CD4-positive, alpha-beta T cell treated with Interleukin-2 at 100 ng/mL for 4 hours (primary cell): ENCODE measurements around the gene GPR108.

Source experiments
- DNase-seq: peaks from one replicate; pipeline ENCODE4 v3.0.0-alpha.2; 2020; ENCODE audit warnings: low spot score

The GPR108 gene

DNA sequence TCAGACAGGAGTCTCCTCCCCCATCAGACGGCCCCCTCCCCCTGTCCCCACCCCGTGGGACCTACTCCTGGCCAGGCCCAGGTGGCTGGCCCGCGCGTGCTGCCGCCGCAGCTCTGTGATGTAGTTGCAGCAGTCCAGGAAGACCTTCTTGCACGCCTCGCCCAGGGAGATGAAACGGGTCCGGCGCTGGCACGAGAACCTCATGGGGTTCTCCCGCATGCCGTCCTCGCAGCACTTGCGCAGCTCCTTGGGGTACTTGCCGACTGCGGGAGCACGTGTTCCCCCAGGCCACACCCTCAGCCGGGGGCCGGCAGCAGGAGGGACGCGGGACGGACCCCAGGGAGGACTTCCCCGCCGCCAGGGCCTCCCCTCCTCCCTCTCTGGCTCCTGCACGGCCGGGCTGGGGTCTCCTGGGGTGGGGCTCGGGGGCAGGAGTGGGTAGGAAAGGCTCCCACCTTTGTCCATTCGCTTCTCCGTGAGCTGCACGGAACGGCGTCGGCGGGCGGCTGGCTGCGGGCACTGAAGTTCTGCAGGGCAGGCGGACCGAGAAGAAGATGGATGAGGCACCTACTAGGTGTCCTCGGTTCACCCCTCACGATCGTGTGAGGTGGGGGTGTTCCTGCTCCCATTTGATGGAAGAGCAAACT, 30.2 kb downstream of the GPR108 start:
- no peak for DNase-seq

DNA sequence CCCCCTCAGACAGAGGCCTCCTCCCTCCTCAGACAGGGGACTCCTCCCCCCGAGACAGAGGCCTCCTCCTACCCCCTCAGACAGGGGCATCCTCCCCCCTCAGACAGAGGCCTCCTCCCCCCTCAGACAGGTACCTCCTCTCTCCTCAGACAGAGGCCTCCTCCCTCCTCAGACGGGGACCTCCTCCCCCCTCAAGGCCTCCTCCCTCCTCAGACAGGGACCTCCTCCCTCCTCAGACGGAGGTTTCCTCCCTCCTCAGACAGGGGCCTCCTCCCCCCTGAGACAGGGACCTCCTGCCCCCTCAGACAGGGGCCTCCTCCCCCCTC, 30.8 kb downstream of the GPR108 start:
- no peak for DNase-seq

- DNase-seq, result no peak
Observed at GRCh38 chr19:6705931-6706632, 31.3 kb downstream of the GPR108 start.

DNA sequence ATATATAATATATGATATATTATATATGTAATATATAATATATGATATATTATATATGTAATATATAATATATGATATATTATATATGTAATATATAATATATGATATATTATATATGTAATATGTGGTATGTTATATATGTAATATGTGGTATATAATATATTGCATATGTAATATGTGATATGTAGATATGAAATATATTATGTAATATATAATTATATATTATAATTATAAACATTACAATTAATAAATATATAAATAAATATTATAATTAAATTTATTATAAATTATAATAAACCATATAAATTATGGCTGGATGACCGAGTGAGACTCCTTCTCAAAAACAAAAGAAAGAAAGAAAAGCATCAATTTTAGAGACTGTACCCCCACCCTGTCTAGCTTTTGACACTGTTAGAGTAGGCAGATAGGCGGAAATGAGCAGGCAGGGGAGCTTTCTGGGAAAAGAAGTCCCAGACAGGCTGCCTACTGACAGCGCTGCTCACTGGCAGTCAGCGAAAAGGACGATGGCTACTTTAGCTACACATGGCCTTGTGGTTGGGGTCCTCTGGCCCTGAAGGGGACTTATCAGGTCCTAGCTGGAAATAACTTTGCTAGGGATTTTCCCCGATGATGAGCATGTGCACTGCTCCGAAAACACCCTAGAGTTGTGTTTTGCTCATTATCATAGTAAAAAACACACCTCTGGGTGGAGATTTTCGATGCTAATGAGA, 36.6 kb downstream of the GPR108 start:
- DNase-seq, result no peak

DNA sequence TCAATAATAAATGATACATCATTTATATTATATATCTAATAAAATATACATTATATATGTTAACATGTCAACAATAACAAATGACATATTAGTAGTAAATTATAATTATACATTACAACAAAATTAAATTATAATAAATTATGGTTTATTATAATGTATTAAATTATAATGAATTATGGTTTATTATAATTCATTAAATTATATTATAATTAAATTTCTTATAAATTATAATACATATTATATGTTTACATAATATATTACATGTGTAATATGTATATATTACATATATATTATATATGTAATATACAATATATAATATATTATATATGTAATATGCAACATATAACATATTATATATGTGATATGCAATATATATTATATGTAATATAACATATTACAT, 37.4 kb downstream of the GPR108 start:
- no peak for DNase-seq

DNA sequence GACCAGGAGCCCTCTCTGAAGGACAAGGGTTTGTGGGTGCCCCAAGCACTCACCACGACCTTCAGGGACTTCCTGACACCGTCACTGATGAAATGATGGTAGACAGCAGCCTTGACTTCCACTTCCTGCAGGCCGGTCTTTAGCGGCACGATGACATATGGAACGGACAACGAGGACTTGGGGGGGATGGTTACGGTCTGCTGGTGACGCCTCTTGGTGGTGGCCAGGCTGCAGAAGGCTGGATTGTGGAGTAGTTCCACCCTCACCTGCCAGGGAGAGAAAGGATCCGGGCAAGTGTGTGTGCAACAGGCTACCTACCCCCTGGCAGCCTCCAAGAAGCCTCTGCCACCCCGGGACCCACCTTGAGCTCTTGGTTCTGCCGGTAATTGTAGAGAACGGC, 40.1 kb downstream of the GPR108 start:
- no peak for DNase-seq

- DNase-seq, result no peak
Observed at GRCh38 chr19:6696239-6696820, 41.0 kb downstream of the GPR108 start.

DNA sequence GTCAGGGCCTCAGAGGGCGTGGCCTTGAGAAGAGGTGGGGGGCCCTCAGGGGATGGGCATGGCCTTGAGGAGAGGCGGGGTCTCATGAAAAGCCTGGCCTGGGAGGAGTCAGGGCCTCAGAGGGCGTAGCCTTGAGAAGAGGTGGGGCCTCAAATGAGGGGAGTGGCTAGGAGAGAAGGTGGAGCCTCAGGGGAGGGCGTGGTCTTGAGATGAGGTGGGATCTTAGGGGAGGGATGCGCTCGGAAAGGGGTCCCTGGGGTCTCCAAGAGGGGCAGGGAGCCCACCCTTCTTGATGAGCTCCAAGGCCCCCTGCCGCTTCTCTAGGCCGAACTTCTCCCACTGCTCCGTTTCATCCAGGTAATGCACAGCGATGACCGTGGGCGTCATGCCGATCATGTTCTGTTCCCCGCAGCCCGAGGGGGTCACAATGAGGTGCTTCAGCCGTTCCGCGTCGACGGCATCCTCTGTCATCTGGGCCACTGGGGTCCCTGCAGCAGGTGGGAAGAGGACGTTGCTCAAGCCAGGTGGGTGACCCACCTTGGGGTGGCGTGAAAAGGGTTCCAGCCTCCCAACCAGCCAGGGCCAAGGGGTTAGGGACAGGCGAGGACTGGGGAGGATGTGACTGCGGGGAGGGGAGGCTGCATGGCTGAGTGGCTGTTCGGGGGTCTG, 43.1 kb downstream of the GPR108 start:
- DNase-seq, result no peak

DNA sequence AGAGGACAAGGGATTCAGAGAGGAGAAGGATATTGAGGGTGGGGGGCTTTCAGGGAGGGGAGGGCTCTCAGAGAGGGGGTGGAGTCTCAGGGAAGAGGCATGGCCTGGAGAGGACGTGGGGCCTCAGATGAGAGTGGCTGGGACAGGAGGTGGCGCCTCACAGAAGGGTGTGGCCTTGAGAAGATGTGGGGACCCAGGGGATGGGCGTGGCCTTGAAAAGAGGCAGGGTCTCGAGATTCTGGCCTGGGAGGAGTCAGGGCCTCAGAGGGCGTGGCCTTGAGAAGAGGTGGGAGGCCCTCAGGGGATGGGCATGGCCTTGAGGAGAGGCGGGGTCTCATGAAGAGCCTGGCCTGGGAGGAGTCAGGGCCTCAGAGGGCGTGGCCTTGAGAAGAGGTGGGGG, 43.7 kb downstream of the GPR108 start:
- DNase-seq, result no peak

- DNase-seq, result no peak
Observed at GRCh38 chr19:6693056-6693471, 44.3 kb downstream of the GPR108 start.

DNA sequence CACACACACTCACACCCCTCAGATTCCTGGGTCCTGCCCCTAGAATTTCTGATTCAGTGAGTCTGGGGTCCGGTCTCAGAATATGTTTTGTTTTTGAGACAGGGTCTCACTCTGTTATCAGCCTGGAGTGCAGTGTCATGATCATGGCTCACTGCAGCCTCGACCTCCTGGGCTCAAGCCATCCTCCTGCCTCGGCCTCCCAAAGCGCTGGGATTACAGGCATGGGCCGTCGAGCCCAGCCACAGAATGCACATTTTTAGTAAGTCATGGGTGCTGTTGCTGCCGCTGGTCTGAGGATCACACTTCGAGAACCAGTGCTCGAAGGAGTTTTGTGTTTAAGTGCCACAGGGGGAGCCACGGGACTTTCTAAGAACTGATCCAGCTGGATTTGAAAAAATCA, 45.4 kb downstream of the GPR108 start:
- DNase-seq, result no peak

DNA sequence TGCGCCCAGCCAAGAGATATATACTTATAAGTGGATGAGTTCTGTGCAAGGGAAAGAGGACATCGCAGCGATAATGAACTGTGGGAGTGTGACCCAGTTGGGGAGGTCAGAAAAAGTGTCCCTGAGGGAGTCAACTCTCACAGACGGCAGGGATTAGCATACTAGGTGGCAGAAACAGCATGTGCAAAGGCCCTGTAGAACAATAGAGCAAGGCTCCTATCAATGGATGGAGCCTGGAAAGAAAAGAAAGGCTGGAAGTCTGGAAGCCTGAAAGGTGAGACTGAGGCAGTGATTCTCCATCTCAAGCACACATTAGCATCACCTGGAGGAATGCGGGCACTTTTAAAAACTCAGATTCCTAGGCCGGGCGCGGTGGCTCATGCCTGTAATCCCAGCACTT, 46.0 kb downstream of the GPR108 start:
- no peak for DNase-seq

- DNase-seq, result no peak
Observed at GRCh38 chr19:6690160-6690885, 47.1 kb downstream of the GPR108 start.

GRCh38 chr19:6687114-6687513, 50.3 kb downstream of the GPR108 start:
- DNase-seq, result no peak

- DNase-seq, result no peak
Observed at GRCh38 chr19:6686628-6686975, 50.8 kb downstream of the GPR108 start.

DNA sequence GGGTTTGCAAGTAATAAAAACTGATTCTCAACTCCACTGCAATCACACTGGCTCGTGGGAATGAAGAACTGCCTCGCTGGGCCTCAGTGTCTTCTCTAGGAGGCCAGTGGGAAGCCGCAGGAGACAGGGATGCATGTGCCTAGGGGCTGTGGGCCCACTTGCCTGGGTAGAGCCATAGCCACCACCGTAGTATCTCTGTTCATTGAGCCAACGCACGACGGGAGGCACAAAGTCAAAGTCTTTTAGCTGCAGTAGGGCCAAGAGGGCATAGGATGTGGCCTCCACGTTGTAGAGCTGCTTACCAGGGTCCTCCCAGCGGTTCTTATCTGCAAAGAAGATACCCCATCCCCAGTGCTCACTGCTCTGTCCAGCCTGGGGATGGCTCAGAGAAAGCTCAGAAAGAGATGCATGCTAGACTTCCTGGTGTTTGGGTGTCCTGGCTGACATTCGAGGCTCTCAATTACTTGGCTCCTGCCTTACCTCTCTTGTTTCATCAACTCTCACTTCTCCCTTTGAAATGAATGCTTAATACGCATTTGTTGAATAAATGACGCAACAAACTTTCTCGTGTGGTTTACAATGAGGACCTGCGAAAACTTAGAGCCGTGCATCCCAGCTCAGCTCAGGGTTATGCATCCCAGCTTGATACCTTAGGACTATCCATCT, 51.3 kb downstream of the GPR108 start:
- no peak for DNase-seq

DNA sequence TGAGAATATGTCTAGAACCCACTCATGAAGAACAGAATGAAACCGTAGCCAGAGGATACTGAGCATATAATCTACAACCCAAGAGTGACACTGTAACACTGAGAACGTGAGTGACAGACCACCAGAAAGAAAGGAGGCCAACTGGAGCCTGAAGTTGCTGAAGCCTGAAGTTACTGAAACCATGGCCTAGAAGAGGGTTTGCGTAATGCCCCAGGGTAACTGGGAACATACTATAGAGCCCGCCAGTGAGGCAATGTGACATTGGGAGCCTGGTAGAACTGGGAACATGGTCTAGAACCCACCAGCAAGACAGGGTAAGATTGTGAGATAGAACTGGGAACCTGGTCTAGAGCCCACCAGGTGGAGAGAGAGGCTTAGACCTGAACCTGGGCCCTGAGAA, 51.9 kb downstream of the GPR108 start:
- DNase-seq, result no peak

GRCh38 chr19:6683971-6684370, 53.4 kb downstream of the GPR108 start:
- DNase-seq, result no peak

GRCh38 chr19:6682607-6683128, 54.7 kb downstream of the GPR108 start:
- no peak for DNase-seq

DNA sequence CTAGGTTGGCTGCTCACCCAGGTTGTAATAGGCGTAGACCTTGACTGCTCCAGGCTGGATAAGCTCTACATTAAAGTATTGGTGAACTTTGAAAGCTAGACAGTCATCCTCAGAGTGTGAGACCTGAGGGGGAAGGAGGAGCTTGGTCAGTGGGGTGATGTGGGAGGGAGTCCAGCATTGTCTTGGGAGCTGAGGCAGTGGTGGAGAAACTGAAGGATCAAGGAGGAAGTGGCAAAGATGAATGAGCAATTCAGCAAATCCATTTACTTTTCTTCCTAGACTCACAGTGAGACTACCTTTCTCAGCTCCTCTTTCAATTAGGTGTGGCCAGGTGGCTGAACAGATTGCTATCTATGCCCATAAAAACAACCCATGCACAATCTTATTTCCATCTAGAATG, 57.2 kb downstream of the GPR108 start:
- no peak for DNase-seq
